ENCODE measurements around the gene CAP2.
"Not testable (repeated sequence)": the region's sequence is repeated elsewhere in the genome, so short reads cannot be mapped to it uniquely, and the experiment has no call there.

Gene CAP2

GRCh38 chr6:17577059-17577458 lies 183.7 kb downstream of the CAP2 start:
- DNase-seq (ENCODE audit: low spot score): no peak
- no peak for FAIRE-seq

GRCh38 chr6:17580518-17581048 lies 187.2 kb downstream of the CAP2 start:
- no peak for FAIRE-seq
- DNase-seq (ENCODE audit: low spot score): no peak

DNA sequence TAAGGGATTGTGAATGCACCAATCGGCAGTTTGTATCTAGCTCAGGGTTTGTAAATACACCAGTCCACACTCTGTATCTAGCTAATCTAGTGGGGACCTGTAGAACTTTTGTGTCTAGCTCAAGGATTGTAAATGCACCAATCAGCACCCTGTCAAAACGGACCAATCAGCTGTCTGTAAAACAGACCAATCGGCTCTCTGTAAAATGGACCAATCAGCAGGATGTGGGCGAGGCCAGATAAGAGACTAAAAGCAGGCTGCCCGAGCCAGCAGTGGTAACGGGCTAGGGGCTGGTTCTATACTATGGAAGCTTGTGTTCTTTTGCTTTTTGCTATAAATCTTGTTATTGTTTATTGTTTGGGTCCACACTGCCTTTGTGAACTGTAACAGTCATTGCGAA lies 187.9 kb downstream of the CAP2 start:
- DNase-seq (ENCODE audit: low spot score); FAIRE-seq: not testable (repeated sequence)

DNA sequence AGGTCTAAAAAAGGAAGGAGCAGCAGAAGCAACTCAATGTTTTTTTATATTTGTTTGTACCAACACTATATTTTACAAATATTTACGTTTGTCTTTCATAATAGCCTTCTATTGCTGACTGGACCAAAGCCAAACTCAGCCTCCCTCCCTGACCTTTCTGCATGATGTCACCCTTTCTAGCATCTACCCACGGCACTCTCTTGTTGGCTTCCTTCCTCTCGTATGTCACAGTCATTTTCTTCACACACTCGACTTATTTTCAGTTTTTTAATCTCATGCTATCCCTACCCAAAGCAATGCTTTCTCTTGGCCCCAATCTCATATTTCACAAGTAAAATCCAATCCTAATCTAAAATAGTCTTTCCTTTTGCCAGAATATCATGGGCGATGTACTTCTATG lies 190.4 kb downstream of the CAP2 start:
- FAIRE-seq: no peak
- no peak for DNase-seq (ENCODE audit: low spot score)

DNA sequence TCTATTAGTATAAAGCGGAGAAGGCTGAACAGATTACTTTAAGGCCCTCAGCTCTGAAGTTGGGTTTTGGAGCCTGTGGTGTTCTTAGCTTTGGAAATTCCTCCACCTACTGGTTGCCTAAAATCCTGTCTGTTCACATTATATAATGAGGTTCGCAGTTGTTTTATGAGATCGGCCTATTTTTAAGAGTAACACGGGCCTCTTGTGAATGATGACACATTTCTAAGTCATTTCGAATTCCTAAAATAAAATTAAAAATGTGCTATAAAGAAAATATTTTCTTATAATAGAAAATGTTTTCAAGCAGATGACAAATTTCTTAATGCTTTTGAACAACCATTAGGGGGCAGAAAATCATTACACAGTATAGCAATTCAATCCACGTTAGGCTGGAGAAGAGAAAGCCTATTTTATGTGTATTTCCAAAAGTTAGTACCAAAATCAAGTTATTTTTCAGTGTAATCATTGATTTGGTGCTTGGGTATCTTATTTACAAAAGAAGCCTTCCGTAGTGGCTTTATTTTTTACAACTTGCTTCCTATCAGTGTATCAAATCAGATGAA lies 190.9 kb downstream of the CAP2 start:
- FAIRE-seq (peak; percentile 35), DNase-seq (ENCODE audit: low spot score) (peak; percentile 40)

DNA sequence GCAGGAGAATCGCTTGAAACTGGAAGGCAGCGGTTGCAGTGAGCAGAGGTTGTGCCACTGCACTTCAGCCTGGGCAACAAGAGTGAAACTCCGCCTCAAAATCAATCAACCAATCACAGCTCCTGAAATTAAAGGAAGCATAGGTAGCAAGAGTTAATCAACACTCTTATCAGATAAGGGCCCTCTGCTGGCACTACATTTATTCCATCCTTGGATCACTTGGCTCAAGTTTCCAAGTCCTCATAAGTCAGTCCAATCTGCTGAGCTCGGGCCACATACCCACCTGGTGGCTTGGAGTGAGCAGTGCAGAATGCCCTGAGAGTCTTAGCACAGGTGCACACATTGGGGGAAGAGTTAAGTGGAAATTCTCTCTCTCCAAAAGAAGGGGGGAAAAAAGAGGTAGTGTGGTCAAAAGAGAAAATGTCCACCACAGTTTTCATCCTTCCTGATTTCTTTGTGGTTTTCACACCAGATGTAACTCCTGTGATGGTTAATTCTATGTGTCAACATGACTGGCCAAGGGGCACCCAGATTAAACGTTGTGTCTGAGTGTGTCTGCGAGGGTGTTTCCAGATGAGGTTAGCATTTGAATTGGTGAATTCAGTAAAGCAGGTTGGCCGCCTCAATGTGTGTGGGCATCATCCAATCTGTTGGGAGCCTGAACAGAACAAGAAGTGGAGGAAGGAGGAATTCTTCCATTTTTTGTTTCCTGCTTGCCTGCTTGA lies 192.5 kb downstream of the CAP2 start:
- DNase-seq (ENCODE audit: low spot score): peak; percentile 37
- no peak for FAIRE-seq

GRCh38 chr6:17586623-17587022 lies 193.2 kb downstream of the CAP2 start:
- not testable (repeated sequence) for FAIRE-seq

DNA sequence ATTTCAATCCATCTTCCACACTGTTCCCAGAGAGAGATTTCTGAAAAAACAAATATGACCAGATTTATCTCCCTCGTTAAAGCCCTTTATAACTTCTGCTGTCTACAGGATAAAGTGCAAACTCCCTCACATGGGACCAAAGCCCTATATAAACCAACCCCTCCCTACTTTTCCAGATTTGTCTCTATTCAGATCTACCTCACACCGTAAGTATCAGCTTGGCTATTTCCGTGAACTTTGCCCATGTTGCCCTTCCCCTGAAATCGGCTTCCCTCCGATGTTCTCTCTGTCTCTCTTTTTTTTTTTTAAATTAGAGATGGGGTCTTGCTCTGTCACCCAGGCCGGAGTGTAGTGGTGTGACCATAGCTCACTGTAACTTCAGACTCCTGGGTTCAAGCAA lies 194.6 kb downstream of the CAP2 start:
- no peak for DNase-seq (ENCODE audit: low spot score)
- FAIRE-seq: no peak

More at GRCh38 chr6:17586623-17587022, 193.2 kb downstream of the CAP2 start:
- not testable (repeated sequence) for DNase-seq (ENCODE audit: low spot score)

GRCh38 chr6:17589406-17590096 lies 196.2 kb downstream of the CAP2 start:
- FAIRE-seq (no peak), DNase-seq (ENCODE audit: low spot score) (peak; percentile 72)

- no peak for DNase-seq (ENCODE audit: low spot score)
- no peak for FAIRE-seq
Observed at GRCh38 chr6:17591287-17591686, 197.9 kb downstream of the CAP2 start.

- DNase-seq (ENCODE audit: low spot score): no peak
- no peak for FAIRE-seq
Observed at GRCh38 chr6:17593246-17593645, 199.9 kb downstream of the CAP2 start.

GRCh38 chr6:17596085-17596484 lies 202.7 kb downstream of the CAP2 start:
- DNase-seq (ENCODE audit: low spot score) (no peak), FAIRE-seq (no peak)

DNA sequence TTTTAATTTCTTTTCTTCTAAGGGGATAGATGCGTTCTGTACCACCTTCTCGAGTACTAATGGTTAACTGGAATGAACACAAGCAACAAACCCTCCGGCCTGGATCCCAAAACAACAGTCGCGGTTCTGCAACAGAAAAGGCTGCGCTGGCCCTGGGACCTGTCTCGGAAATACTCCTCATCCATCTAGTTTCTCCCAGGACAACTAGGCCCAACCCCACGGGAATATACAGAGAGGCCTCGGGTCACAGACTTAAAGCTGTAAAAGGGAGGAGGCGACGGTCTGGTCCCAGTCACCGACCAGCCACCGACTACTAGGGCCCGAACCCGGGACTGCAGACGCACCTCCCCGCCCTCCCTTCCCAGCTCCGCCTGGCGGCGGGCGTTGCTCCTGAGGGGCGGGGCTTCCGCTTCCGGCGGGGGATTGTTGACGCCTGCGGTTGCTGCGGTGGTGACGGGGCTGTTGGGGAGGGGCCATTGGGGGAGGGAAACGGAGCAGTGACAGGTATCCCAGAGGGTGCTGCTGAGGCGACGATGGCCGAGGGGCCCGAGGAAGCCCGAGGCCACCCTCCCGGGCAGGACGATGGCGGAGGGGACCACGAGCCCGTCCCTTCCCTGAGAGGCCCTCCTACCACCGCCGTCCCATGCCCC lies 206.6 kb downstream of the CAP2 start, which contains the start of gene FAM8A1:
TSS of gene FAM8A1 (plus strand) at position 426 of the 650 bp plus-strand sequence. CDS start at position 534, 108 bp downstream.
- FAIRE-seq (no peak), DNase-seq (ENCODE audit: low spot score) (peak; percentile 70)

DNA sequence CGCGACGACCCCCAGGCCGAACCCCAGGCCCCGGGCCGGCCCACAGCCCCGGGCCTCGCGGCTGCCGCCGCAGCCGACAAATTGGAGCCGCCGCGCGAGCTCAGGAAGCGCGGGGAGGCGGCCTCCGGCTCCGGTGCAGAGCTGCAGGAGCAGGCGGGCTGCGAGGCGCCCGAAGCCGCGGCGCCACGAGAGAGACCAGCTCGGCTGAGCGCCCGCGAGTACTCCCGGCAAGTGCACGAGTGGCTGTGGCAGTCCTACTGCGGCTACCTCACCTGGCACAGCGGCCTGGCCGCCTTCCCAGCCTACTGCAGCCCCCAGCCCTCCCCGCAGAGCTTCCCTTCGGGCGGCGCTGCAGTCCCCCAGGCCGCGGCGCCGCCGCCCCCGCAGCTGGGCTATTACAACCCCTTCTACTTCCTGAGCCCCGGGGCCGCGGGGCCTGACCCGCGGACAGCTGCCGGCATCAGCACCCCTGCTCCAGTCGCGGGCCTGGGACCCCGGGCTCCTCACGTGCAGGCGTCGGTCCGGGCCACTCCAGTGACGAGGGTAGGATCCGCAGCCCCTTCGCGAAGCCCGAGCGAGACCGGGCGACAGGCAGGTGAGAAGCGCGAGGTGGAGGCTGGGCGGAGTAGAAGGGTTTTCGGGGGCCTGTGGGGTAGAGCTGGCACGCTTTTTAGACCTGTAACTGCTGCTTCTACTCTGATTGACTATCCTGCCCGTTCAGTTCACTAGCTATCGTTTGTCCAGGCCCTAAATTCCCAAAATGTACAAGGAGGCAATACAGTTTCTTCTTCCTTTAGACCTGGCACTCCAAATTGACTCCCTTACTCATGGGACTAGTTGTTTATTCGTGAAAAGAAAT lies 207.4 kb downstream of the CAP2 start:
- no peak for FAIRE-seq
- no peak for DNase-seq (ENCODE audit: low spot score)

DNA sequence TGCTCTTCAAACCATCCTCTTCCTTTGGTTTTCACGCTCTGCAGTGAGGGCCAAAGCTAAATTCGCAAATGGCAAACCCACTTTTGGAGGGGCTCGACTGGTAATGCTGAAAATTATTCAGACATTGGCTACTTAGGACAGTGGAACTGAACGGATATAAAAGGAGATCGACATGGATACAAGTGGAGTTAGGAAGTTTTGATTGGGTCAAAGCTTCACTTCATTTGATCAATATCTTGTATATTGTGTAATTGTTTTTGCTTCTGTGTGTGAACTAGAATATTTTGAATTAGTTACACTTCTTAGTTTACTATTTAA lies 207.9 kb downstream of the CAP2 start:
- DNase-seq (ENCODE audit: low spot score) (no peak), FAIRE-seq (no peak)

GRCh38 chr6:17602888-17603287 lies 209.5 kb downstream of the CAP2 start:
- FAIRE-seq: no peak
- DNase-seq (ENCODE audit: low spot score): no peak

GRCh38 chr6:17606606-17607005 lies 213.2 kb downstream of the CAP2 start:
- FAIRE-seq: no peak
- DNase-seq (ENCODE audit: low spot score): no peak

All from RCC 7860 (cell line).